Endometrial microvascular endothelial cells (primary cell): ENCODE data around the gene LARP4B. TPM values are rescaled to one million over a fixed set of nuclear protein-coding genes. Genes with fewer than 3 reads are reported as not detected.

Experiments
- in situ Hi-C: cut with HindIII; loops from 2 replicates; pipeline ENCODE4 v1.10.0; 2017; ENCODE audit warnings: low sequenced_read_pairs, low pct_unique_long_range_greater_than_20kb; ENCODE audit errors: inconsistent ontology term
- total RNA-seq: library from RNA; depleted of rRNA; stranded (reverse); fragments of >200 nt; gene quantifications from one replicate; pipeline ENCODE4 v1.2.3, GENCODE V29; 2015; ENCODE audit errors: inconsistent ontology term

Gene LARP4B
- total RNA-seq, 1 donor from 2014 or later, result 31.8 TPM

GRCh38 chr10:804191-804781, 127.2 kb downstream of the LARP4B start:
- in situ Hi-C loops, result no loop called here

GRCh38 chr10:803041-803741, 128.3 kb downstream of the LARP4B start:
- in situ Hi-C loops, result no loop called here

GRCh38 chr10:802506-802905, 129.0 kb downstream of the LARP4B start:
- in situ Hi-C loops, result no loop called here

GRCh38 chr10:797179-797578, 134.3 kb downstream of the LARP4B start:
- in situ Hi-C loops, result no loop called here

- in situ Hi-C loops, result no loop called here
Observed at GRCh38 chr10:796233-796632, 135.3 kb downstream of the LARP4B start.

GRCh38 chr10:794382-794956, 137.0 kb downstream of the LARP4B start:
- in situ Hi-C loops, result no loop called here

- in situ Hi-C loops, result no loop called here
Observed at GRCh38 chr10:792792-793100, 138.8 kb downstream of the LARP4B start.

- in situ Hi-C loops, result no loop called here
Observed at GRCh38 chr10:792083-792791, 139.3 kb downstream of the LARP4B start.

GRCh38 chr10:791639-792038, 139.9 kb downstream of the LARP4B start:
- in situ Hi-C loops, result no loop called here

- in situ Hi-C loops, result no loop called here
Observed at GRCh38 chr10:790821-791551, 140.5 kb downstream of the LARP4B start.

- in situ Hi-C loops, result no loop called here
Observed at GRCh38 chr10:789831-790701, 141.4 kb downstream of the LARP4B start.

- in situ Hi-C loops, result no loop called here
Observed at GRCh38 chr10:788796-789748, 142.4 kb downstream of the LARP4B start.

GRCh38 chr10:787933-788651, 143.4 kb downstream of the LARP4B start:
- in situ Hi-C loops, result no loop called here

GRCh38 chr10:786633-787474, 144.7 kb downstream of the LARP4B start:
- in situ Hi-C loops, result no loop called here

- in situ Hi-C loops, result no loop called here
Observed at GRCh38 chr10:785861-786214, 145.7 kb downstream of the LARP4B start.
